Adrenal gland (tissue), 5 donors: ENCODE data around the gene SPIRE1.

ENCODE experiments used
- CTCF ChIP-seq, 6 experiments: fragments of 450-650 bp in 4 of 6; fragments of 200-600 bp in 2 of 6; sonication (generic) in 1 of 6; IDR thresholded peaks; 1 replicate in 5 of 6; 2 replicates in 1 of 6; pipeline versions ENCODE4 v1.5.1 to v1.8.0; 2016 to 2021; ENCODE audit warnings: antibody characterized with exemption in 6 of 6, mild to moderate bottlenecking in 2 of 6, moderate library complexity in 1 of 6
- POLR2A ChIP-seq, 2 donors: fragments of 450-650 bp; IDR thresholded peaks; one replicate each; pipeline ENCODE4 v1.6.1; 2017; ENCODE audit warnings: antibody characterized with exemption in 2 of 2, mild to moderate bottlenecking in 2 of 2, moderate library complexity in 1 of 2
- donor health status: DM: no; HTN: no; CAD: no.

GRCh38 chr18:12477606-12478005, 180.3 kb downstream of the SPIRE1 start:
- TF ChIP-seq POLR2A (IDR thresholded peaks at IDR 0.05) = no peak
- TF ChIP-seq CTCF (IDR thresholded peaks at IDR 0.05) = no peak
